GM21526 (cell line): ENCODE data around the gene EMP3.
A peak's percentile ranks its signal among the peaks of the same experiment; 100 is the strongest.
"Not testable (repeated sequence)": the region's sequence is repeated elsewhere in the genome, so short reads cannot be mapped to it uniquely, and the experiment has no call there.

Experiments
- ATAC-seq: cut with Tn5 transposase; IDR thresholded peaks from one replicate; pipeline ENCODE4 v1.9.1; 2021; ENCODE audit warnings: moderate library complexity; ENCODE audit not compliant: unreplicated experiment, low FRiP score

Gene EMP3

GRCh38 chr19:48315712-48316111 is 9.6 kb upstream of the EMP3 start:
- ATAC-seq, result no peak

- not testable (repeated sequence) for ATAC-seq
Observed at GRCh38 chr19:48317708-48317960, 7.7 kb upstream of the EMP3 start.

- ATAC-seq, result no peak
Observed at GRCh38 chr19:48318286-48318987, 6.9 kb upstream of the EMP3 start.

GRCh38 chr19:48319647-48320541 is 5.5 kb upstream of the EMP3 start:
- no peak for ATAC-seq

GRCh38 chr19:48321372-48321621 is 4.1 kb upstream of the EMP3 start:
- peak; percentile 37 for ATAC-seq

- peak; percentile 50 for ATAC-seq
Observed at GRCh38 chr19:48321622-48322591, 3.4 kb upstream of the EMP3 start.

- ATAC-seq, result no peak
Observed at GRCh38 chr19:48329167-48329891, 4.0 kb downstream of the EMP3 start.

GRCh38 chr19:48330012-48330681 is 4.8 kb downstream of the EMP3 start:
- ATAC-seq, result peak; percentile 26

- ATAC-seq, result no peak
Observed at GRCh38 chr19:48332351-48332661, 7.0 kb downstream of the EMP3 start.

- peak; percentile 54 for ATAC-seq
Observed at GRCh38 chr19:48332662-48333466, 7.5 kb downstream of the EMP3 start.

GRCh38 chr19:48333467-48334384 is 8.4 kb downstream of the EMP3 start:
- ATAC-seq, result peak; percentile 44

- no peak for ATAC-seq
Observed at GRCh38 chr19:48338253-48338755, 13.0 kb downstream of the EMP3 start.

GRCh38 chr19:48338802-48339503 is 13.6 kb downstream of the EMP3 start:
- no peak for ATAC-seq

GRCh38 chr19:48340995-48341394 is 15.6 kb downstream of the EMP3 start:
- no peak for ATAC-seq

GRCh38 chr19:48341515-48342413 is 16.4 kb downstream of the EMP3 start:
- ATAC-seq, result no peak

- ATAC-seq, result no peak
Observed at GRCh38 chr19:48342414-48342738, 17.0 kb downstream of the EMP3 start.
